MCF 10A (cell line): ENCODE measurements around the gene DCTN2. TPM values are rescaled to one million over a fixed set of nuclear protein-coding genes. Genes with fewer than 3 reads are reported as not detected.

Experiments
- BruUV-seq: library from RNA; stranded (reverse); fragments of 400-500 nt; replicated peaks from 2 replicates; lab custom pipeline; 2021; lab: Mats Ljungman, UMichigan
- CTCF ChIA-PET: fragments of 300-600 bp; sonication (Branson Sonifier 250); formaldehyde crosslinking; extraction: SDS; loops from one replicate; lab custom pipeline; 2021; ENCODE audit warnings: antibody characterized with exemption, inconsistent platforms; lab: Yijun Ruan, JAX
- POLR2A ChIA-PET: fragments of 300-600, 350-650 bp; sonication (Branson Sonifier 250); formaldehyde crosslinking; extraction: SDS; loops from one replicate; lab custom pipeline; 2020; ENCODE audit warnings: antibody characterized with exemption, inconsistent platforms; lab: Yijun Ruan, JAX
- DNase-seq: peaks from one replicate; pipeline ENCODE4 v3.0.0-alpha.2; 2018; ENCODE audit not compliant: unreplicated experiment
- H3K27ac Mint-ChIP-seq: one replicate; pipeline ENCODE4 v1.8.0; 2022; ENCODE audit warnings: mild to moderate bottlenecking, low read depth, mixed read lengths; ENCODE audit not compliant: unreplicated experiment
- H3K27me3 Mint-ChIP-seq: one replicate; pipeline ENCODE4 v1.8.0; 2022; ENCODE audit warnings: mixed read lengths; ENCODE audit not compliant: insufficient read depth, unreplicated experiment
- H3K36me3 Mint-ChIP-seq: one replicate; pipeline ENCODE4 v1.8.0; 2022; ENCODE audit warnings: mild to moderate bottlenecking, moderate library complexity, mixed read lengths; ENCODE audit not compliant: insufficient read depth, unreplicated experiment
- H3K4me1 Mint-ChIP-seq: one replicate; pipeline ENCODE4 v1.8.0; 2022; ENCODE audit warnings: mixed read lengths; ENCODE audit not compliant: insufficient read depth, unreplicated experiment
- H3K4me3 Mint-ChIP-seq: one replicate; pipeline ENCODE4 v1.8.0; 2022; ENCODE audit warnings: mild to moderate bottlenecking, moderate library complexity, mixed read lengths; ENCODE audit not compliant: unreplicated experiment
- H3K9me3 Mint-ChIP-seq: one replicate; pipeline ENCODE4 v1.8.0; 2022; ENCODE audit warnings: mixed read lengths; ENCODE audit not compliant: unreplicated experiment
- intact Hi-C: fragments of 100-400 bp; cut with micrococcal nuclease; formaldehyde crosslinking; loops from 2 replicates; pipeline ENCODE4 v1.14.1; 2022
- total RNA-seq: library from RNA; stranded (reverse); gene quantifications from 2 replicates; pipeline ENCODE4 v1.2.3, GENCODE V29; 2022
- TF ChIP-seq, protein P1 (sequence below): fragments of 200-600 bp; IDR thresholded peaks from one replicate; pipeline ENCODE4 v1.8.0; 2022; ENCODE audit warnings: antibody characterized with exemption, mild to moderate bottlenecking; ENCODE audit not compliant: unreplicated experiment

The DCTN2 gene
- total RNA-seq, 1 experiment from 2014 or later, result 149 TPM

DNA sequence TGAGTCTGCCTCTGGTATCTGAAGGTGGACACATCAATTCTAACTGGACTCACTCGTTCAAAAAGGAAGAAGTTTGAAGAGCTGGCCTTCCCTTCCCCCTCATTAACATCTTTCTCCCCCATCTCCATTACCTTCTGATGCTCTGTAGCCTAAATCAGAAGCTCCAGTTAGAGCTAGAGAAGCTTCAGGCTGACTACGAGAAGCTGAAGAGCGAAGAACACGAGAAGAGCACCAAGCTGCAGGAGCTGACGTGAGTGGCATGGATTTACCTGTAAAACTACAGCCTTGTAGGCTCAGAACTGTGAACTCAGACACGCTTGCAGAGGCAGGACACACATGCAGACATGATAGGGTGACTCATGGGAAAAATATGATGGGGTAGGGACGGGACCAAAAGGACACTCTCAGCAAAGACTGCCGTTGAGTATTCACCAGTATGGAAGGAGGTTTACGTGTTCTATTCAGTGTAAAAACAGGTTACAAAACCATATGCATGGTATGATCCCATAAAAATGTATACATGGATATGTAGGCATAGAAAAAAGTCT, 29.7 kb upstream of the DCTN2 start:
- H3K4me1 Mint-ChIP-seq, result no peaks in the 10 kb centered on the region
- H3K27ac Mint-ChIP-seq, result no peak overlapping the region
- H3K27me3 Mint-ChIP-seq, result no peaks in the 10 kb centered on the region
- H3K4me3 Mint-ChIP-seq, result no peak overlapping the region
- no TSS peak for BruUV-seq
- intact Hi-C loops, result no loop called here
- TF ChIP-seq, protein P1, sequence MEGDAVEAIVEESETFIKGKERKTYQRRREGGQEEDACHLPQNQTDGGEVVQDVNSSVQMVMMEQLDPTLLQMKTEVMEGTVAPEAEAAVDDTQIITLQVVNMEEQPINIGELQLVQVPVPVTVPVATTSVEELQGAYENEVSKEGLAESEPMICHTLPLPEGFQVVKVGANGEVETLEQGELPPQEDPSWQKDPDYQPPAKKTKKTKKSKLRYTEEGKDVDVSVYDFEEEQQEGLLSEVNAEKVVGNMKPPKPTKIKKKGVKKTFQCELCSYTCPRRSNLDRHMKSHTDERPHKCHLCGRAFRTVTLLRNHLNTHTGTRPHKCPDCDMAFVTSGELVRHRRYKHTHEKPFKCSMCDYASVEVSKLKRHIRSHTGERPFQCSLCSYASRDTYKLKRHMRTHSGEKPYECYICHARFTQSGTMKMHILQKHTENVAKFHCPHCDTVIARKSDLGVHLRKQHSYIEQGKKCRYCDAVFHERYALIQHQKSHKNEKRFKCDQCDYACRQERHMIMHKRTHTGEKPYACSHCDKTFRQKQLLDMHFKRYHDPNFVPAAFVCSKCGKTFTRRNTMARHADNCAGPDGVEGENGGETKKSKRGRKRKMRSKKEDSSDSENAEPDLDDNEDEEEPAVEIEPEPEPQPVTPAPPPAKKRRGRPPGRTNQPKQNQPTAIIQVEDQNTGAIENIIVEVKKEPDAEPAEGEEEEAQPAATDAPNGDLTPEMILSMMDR, result no peak
- H3K9me3 Mint-ChIP-seq, result no peaks in the 10 kb centered on the region
- peak; percentile 23 for DNase-seq
- no peaks in the 10 kb centered on the region for H3K36me3 Mint-ChIP-seq
- CTCF ChIA-PET, result interaction anchor here (0.6 to 6.7 kb wide), 6 partner anchors 7 to 158 kb away, joined by 3 to 55 read pairs (median 6); no protein-coding TSS in a partner anchor
- POLR2A ChIA-PET, result interaction anchor here (0.9 kb wide), 1 partner anchor 59 kb away, joined by 6 read pairs; no protein-coding TSS in a partner anchor

DNA sequence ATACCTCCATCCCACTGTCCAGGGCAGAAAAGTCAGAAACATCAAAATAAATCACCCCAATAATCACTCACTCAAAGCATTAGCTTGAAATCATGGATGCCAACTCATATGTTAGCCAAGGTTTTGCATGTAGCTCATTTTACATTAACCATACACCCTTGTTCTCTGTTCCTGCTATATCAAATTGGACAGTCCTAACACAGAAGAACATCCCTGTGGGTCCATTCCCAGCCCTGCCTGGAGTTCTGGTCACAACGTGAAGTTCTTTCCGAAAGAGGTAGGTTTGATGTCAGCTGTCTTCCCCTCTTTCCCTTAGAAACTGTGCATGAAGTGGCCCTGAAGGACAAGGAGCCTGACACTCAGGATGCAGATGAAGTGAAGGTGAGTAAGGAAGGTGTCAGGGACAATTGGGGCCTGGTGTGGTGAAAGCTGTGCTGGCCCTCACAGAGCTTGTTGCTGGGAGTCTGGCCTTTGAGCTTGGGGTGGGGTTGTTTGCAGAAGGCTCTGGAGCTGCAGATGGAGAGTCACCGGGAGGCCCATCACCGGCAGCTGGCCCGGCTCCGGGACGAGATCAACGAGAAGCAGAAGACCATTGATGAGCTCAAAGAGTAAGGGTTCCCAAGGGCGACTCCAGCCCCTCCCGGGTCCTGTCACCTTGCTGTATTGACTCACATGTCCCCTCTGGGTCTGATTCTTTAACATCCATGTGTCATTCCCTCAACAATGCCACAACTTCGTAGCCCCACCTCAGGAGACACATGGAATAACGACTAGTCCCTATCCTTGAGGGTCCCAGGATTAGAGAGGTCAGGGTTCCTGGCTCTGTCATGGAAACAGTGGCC, 29.0 kb upstream of the DCTN2 start:
- TF ChIP-seq, protein P1, result no peak

GRCh38 chr12:57574795-57575194, 27.8 kb upstream of the DCTN2 start:
- BruUV-seq, result no TSS peak

More for the DNA sequence above, 29.0 kb upstream of the DCTN2 start:
- Mint-ChIP-seq H3K36me3 (no peaks in the 10 kb centered on the region), H3K9me3 (no peaks in the 10 kb centered on the region), H3K27me3 (no peaks in the 10 kb centered on the region), H3K4me3 (no peak overlapping the region), H3K27ac (no peak overlapping the region), H3K4me1 (no peaks in the 10 kb centered on the region)
- CTCF ChIA-PET, result interaction anchor here (0.6 to 6.7 kb wide), 8 partner anchors 7 to 159 kb away, joined by 3 to 55 read pairs (median 4); no protein-coding TSS in a partner anchor
- intact Hi-C loops, result no loop called here
- DNase-seq, result no peak
- no TSS peak for BruUV-seq
- POLR2A ChIA-PET, result interaction anchor here (0.8 to 0.9 kb wide), 3 partner anchors 30 to 60 kb away, joined by 3 to 6 read pairs (median 3); no protein-coding TSS in a partner anchor

More at GRCh38 chr12:57574795-57575194, 27.8 kb upstream of the DCTN2 start:
- H3K9me3 Mint-ChIP-seq, result no peaks in the 10 kb centered on the region
- H3K27me3 Mint-ChIP-seq, result no peaks in the 10 kb centered on the region
- no peaks in the 10 kb centered on the region for H3K4me1 Mint-ChIP-seq
- H3K27ac Mint-ChIP-seq, result no peak overlapping the region
- DNase-seq, result no peak
- intact Hi-C loops, result no loop called here
- no peak overlapping the region for H3K4me3 Mint-ChIP-seq
- POLR2A ChIA-PET, result no interaction called here
- CTCF ChIA-PET, result interaction anchor here (0.6 to 6.7 kb wide), 8 partner anchors 9 to 1385 kb away, joined by 3 to 55 read pairs (median 3); no protein-coding TSS in a partner anchor
- TF ChIP-seq, protein P1, result no peak
- H3K36me3 Mint-ChIP-seq, result no peaks in the 10 kb centered on the region
